GM18511 (cell line): ENCODE data around the gene EHD2.
"Not testable (repeated sequence)": the region's sequence is repeated elsewhere in the genome, so short reads cannot be mapped to it uniquely, and the experiment has no call there.

Source experiments
- ATAC-seq: cut with Tn5 transposase; IDR thresholded peaks from one replicate; pipeline ENCODE4 v1.9.1; 2021; ENCODE audit warnings: mild to moderate bottlenecking, moderate library complexity; ENCODE audit not compliant: unreplicated experiment

Gene EHD2, protein sequence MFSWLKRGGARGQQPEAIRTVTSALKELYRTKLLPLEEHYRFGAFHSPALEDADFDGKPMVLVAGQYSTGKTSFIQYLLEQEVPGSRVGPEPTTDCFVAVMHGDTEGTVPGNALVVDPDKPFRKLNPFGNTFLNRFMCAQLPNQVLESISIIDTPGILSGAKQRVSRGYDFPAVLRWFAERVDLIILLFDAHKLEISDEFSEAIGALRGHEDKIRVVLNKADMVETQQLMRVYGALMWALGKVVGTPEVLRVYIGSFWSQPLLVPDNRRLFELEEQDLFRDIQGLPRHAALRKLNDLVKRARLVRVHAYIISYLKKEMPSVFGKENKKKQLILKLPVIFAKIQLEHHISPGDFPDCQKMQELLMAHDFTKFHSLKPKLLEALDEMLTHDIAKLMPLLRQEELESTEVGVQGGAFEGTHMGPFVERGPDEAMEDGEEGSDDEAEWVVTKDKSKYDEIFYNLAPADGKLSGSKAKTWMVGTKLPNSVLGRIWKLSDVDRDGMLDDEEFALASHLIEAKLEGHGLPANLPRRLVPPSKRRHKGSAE

DNA sequence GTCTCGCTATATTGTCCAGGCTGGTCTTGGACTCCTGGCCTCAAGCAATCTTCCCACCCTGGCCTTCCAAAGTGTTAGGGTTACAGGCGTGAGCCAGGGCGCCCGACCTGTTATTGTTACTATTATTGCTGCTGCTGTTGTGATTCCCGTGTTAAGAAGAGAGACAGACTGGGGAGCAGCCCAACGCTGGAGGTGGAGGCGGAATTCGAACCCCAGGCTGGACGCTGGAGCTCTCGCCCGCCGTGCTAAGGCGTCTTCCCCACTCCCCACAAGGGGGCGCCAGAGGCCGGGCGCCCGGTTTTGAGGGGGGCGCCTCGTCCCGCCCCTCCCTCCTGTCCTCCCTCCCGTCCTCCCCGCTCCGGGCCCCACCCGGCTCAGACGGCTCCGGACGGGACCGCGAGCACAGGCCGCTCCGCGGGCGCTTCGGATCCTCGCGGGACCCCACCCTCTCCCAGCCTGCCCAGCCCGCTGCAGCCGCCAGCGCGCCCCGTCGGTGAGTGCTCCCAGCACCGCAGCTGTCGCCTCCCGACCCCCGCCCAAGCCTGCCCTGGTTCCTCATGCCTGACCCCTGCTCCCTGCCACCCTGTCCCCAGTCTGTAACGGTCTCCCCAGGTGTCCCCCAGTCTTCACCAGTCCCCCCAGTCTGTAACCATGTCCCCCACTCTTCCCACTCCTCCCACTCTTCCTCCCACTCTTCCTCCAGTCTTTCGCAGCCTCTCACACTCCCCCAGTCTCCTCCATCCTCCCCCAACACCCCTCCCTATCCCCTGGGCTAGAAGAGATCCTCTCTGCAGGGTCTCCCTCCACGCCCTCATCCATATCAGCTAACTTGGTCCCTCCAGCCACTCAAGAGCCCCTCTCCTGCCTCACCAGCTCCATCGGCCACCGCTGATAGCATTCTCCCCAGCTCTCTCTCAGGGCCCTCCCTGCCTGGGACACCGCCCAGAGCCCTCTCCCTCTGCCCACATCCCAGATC, at the start of gene EHD2:
Gene EHD2, plus strand, starts transcription at position 377 of the 976 bp plus-strand sequence. CDS start 3,191 bp downstream, outside the sequence.
- ATAC-seq = no peak

DNA sequence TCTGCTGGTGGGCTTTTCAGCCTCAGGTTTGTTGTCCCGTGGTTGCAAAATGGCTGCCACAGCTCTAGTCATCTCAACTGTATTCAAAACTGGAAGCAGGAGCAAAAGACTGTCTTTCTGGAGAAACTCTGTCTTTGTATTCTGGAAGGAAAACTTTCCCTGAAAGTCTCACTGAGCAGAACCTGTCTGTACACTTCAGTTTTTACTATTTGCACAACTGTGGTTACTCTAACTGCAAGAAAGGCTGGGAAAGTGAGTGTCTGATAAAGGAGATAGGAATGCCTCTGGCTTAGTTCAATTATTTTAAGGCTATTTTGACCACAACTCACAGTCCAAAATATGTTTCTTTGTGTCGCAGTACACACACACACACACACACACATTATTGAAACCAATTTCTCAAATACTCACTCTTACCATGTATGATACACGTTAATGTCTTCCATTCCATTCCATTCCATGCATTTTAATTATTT, 49.7 kb upstream of the EHD2 start:
- ATAC-seq = no peak

DNA sequence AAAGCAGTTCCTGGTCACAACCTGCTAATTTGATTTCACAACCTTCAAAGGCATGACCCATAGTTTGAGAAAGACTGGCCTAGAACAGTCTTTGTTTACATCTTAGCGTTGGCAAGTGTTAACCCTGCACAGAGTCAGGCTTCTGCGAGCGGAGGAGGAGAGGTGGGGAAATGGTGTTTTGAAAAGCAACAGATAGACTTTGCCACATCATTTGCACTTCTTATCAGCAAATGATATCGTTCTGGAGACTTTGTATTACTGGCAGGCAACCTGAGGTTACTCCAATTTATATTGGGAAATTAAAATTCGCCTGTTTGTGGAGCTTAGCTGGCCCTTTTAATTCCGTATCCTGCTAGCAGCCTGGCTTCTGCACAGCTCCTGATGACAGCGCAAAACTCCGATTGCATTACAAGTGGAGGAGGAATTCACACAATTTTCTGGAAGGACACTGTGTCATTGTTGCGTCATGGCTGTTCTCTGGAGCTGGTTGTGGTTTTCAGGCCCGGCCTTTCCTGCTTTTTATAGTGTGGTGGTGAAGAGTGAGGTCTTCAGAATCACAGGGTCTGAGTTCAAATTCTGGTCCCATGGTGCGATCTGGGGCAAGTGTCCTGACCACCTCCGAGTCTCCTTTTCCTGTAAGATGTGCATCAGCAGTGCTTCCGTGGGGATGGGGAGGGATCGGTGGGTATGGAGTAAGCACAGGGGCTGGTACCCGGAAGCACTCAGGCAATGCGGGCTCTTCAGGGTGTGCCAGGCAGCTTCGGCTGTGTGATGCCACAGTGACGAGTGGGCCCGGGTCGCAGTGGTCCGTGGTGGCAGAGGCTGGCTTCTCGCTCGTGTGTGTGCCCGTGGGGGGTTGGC, 49.1 kb upstream of the EHD2 start:
- no peak for ATAC-seq

DNA sequence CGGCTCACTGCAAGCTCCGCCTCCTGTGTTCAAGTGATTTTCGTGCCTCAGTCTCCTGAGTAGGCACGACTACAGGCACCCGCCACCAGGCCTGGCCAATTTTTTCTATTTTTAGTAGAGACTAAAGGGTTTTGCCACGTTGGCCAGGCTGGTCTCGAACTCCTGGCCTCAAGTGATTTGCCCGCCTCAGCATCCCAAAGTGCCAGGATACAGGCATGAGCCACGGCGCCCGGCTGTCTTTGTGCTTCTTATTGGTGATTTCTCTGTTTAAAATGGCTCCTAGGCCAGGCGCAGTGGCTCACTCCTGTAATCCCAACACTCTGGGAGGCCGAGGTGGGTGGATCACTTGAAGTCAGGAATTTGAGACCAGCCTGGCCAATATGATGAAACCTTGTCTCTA, 44.7 kb upstream of the EHD2 start:
- not testable (repeated sequence) for ATAC-seq

DNA sequence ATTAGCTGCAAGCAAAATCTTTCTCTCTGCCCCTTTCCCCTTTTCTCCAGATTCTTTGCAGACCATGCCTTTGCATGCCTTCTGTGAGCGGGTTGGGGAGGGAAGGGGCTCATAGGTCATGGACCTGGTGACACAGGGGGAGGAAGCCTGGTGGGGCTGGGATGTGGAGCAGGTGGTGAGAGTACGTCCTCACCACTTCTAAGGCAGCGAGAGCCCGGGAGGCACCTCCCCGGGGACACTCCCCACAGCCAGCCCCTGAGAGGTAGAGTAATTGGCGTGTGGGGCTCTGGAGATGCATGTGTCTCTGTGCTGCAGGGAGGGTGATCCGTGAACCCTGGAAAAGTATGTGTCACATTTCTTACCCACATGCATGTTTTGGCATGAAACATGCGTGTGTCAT, 42.5 kb upstream of the EHD2 start:
- ATAC-seq = no peak

DNA sequence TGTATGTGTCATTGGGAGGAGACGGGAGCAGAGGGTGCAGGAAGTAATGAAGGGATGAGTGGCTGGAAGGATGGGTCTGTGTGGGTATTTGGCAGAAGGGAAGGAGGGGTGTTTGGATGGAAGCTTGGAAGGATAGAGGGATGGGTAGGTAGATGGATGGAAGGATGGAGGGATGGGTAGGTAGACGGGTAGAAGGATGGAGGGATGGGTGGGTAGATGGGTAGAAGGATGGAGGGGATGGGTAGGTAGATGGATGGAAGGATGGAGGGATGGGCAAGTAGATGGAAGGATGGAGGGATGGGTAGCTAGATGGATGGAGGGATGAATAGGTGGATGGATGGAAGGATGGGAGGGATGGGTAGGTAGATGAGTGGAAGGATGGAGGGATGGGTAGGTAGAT, 41.7 kb upstream of the EHD2 start:
- no peak for ATAC-seq

DNA sequence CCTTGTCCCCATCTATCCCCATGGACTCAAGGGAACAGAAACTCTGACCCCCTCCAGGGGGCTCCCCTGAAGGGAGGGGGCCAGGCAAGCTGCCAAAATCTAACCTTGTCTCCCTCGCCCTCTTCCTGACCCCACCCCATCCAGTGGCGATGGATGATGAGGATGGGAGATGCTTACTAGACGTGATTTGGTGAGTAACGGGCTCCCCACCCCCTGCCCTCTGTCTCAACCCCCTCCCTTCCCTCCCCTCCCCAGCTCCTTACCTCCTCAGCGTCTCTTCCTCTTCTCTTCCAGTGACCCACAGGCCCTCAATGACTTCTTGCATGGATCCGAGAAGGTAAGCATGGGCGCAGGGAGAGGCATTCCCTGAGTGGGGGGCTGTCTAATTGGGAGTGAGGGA, 39.8 kb upstream of the EHD2 start:
- ATAC-seq = no peak

DNA sequence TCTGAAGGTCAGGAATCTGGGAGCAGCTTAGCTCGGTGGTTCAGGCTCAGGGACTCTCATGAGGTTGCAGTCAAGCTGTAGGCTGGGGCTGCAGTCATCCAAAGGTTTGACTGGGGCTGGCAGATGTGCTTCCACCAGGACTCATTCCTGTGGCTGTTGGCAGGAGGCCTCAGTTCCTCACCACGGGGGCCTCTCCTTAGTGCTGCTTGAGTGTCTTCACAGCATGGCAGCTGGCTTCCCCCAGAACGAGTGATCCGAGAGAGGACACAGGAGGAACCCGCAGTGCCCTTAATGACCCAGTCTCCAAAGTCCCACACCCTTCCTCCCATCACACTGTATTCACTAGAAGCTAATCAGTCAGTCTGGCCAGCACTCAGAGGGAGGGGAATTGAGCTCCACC, 38.7 kb upstream of the EHD2 start:
- ATAC-seq = no peak

DNA sequence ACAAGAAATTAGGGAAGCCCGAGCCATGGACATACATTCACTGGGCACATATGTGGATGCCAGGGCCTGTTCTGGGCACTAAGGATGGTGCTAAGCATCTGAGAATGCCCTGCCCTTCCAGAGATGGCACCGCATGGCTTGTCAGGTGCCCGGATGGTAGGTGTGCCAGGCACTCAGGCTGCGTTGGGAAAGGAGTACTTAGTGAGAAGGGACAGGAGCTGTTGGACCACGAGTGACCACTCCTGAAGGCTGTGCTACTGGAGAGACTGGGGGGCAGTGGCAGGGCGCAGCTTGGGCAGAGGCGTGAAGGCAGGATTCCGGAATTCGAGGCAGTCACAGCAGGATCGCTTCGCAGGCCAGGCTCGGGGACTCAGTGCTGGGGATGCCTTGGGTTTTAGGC, 38.0 kb upstream of the EHD2 start:
- no peak for ATAC-seq

DNA sequence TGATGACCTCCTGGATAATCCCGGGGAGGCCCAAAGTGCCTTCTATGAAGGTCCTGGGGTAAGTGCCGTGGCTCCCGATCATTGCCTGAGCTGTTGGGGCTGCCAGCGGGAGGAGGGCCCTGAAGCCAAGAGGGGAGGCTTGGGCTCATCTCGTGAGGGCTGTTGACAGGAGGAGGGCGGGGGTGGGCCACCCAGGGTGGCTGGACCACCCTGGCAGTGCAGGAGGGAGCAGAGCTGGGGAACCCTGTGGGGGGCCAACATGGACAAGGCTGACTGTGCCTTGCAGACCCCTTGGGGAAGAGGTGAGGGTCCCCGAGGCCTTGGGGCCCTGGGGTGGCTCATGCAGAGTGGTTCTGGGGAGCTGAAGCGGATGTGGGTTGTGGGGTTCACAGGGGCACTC, 37.4 kb upstream of the EHD2 start:
- ATAC-seq = no peak

DNA sequence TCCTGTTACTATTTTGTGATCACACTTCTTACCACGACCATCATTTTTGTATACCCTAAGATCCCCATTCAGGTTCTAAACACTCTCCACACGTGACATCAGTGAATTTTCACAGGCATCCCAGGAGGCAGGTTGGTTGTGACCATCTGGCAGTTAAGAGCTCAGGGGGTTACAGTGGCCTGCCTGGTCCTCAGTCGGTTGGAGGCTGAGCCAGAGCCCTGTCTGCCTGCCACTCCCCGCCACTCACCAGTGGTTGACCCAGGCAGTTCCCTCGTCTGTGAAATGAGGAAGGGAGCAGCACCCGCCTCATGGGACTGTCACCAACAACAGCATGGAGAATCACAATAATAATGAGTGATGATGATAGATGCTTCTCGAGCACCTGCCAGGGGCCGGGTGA, 36.4 kb upstream of the EHD2 start:
- no peak for ATAC-seq

DNA sequence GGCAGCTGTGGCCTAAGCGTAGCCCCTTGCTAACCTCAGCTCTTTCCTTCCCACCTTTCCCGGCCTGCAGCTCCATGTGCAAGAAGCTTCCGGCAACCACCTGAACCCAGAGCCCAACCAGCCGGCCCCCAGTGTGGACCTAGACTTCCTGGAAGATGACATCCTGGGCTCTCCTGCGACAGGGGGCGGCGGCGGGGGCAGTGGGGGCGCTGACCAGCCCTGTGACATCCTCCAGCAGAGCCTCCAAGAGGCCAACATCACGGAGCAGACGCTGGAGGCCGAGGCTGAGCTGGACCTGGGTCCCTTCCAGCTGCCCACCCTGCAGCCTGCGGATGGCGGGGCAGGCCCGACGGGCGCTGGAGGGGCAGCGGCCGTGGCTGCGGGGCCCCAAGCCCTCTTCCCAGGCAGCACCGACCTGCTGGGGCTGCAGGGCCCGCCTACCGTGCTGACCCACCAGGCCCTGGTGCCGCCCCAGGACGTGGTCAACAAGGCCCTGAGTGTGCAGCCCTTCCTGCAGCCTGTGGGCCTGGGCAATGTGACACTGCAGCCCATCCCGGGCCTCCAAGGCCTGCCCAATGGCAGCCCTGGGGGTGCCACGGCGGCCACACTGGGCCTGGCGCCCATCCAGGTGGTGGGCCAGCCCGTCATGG, 33.8 kb upstream of the EHD2 start:
- no peak for ATAC-seq

DNA sequence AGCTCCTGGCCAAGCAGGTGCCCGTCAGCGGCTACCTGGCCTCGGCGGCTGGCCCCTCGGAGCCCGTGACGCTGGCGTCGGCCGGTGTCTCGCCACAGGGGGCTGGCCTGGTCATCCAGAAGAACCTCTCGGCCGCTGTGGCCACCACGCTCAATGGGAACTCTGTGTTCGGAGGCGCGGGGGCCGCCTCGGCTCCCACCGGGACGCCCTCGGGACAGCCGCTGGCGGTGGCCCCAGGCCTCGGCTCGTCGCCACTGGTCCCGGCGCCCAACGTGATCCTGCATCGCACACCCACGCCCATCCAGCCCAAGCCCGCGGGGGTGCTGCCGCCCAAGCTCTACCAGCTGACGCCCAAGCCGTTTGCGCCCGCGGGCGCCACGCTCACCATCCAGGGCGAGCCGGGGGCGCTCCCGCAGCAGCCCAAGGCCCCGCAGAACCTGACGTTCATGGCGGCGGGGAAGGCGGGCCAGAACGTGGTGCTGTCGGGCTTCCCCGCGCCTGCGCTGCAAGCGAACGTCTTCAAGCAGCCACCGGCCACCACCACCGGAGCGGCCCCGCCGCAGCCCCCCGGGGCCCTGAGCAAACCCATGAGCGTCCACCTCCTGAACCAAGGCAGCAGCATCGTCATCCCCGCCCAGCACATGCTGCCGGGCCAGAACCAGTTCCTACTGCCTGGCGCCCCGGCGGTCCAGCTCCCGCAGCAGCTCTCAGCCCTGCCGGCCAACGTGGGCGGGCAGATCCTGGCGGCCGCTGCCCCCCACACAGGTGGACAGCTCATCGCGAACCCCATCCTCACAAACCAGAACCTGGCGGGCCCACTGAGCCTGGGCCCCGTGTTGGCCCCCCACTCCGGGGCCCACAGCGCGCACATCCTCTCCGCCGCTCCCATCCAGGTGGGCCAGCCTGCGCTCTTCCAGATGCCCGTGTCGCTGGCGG, 33.0 kb upstream of the EHD2 start:
- ATAC-seq = no peak

DNA sequence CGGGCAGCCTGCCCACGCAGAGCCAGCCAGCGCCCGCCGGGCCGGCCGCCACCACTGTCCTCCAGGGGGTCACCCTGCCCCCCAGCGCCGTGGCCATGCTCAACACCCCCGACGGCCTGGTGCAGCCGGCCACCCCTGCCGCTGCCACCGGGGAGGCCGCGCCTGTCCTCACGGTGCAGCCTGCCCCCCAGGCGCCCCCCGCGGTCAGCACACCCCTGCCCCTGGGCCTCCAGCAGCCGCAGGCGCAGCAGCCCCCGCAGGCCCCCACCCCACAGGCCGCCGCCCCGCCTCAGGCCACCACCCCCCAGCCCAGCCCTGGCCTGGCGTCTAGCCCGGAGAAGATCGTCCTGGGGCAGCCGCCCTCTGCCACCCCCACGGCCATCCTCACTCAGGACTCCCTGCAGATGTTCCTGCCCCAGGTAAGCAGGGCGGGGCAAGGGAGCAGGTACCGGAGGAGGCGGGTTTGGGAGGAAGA, 32.3 kb upstream of the EHD2 start:
- ATAC-seq = no peak

DNA sequence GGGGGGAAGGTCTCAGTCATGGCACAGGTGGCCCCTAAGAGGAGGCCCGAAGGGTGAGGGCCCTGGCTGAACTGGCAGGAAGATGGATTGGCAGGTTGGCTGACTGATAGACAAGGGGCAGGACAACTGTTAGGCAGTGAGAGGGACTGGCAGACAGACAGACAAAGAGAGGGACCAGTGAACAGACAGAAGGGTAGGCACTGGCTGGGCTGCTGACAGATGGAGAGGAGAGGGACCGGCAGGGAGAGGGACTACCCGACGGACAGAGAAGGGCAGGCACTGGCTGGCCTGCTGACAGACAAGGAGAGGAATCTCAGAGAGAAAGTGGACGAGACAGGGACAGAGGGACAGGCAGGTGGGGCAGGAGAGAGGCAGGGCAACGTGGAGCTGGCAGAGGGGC, 31.8 kb upstream of the EHD2 start:
- ATAC-seq = no peak

DNA sequence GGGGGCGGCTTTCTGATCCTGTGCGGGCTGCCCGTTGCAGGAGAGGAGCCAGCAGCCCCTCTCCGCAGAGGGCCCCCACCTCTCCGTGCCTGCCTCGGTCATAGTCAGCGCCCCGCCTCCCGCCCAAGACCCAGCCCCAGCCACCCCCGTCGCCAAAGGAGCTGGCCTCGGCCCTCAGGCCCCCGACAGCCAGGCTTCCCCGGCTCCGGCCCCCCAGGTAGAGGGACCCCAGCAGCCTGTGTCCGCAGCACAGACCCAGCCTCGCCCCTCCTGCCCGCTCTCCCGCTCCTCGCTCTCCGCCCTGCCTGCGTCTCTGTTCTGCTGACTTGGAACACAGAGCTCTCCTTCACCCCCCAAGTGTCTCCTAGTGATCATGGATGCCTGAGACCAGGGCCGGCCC, 31.3 kb upstream of the EHD2 start:
- ATAC-seq = no peak

DNA sequence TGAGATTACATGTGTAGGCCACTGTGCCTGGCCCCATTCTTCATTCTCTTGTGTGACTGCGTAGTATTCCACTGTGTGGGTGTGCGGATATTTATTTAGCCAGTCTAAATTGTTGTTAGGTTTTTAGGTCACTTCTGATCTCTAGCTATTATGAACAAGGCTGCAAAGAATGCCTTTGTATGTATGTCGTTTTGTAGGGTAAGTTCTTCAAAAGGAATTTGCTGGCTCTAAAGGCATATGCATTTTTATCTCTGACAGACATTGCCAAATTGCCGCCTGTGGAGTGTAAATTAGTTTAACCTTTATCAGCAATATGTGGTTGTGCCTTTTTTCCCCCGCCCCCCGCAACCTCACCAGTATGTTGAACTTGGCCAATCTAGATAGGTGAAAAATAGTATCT, 30.3 kb upstream of the EHD2 start:
- no peak for ATAC-seq

DNA sequence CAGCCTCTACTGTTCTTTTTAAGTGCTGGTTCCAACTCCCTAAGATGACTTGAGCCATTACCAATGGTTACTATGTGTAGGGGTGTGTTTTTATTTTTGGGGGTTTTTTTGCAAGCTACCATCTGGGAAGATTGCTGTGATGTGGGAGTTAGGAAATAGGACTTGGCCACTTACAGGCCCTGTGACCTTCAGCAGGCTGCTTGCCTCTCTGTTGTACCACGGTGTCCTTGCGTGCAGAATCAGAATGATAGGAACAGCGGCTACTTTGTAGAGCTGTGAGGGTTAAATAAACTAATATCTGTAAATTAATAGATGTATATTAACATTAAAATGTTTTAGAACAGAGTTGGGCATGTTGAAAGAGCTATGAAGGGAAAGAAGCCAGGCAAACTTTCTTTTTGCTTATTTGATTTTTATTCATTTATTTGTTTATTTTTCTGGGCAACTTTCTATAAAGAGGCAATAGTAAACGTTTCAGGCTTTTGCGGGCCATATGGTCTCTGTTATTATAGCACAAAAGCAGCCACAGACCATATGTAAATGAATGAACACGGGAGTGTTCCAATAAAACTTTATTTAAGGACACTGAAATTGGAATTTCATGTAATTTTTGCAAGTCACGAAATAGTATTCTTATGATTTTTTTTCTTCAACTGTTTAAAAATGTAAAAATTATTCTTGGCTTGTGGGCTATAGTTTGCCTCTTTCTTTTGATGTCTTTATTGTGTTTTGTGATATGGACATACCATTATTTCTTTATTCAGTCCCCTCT, 26.4 kb upstream of the EHD2 start:
- ATAC-seq = no peak
